GM23338 (cell line): Measurements from ENCODE around the gene TMCO5A. TPM values are rescaled to one million over a fixed set of nuclear protein-coding genes. Genes with fewer than 3 reads are reported as not detected.

Experiments used
- ATAC-seq: fragments of 200-7000 bp; cut with Tn5 transposase; 3 replicates; pipeline ENCODE4 v1.9.1; 2020
- DNase-seq: peaks from one replicate; pipeline ENCODE4 v3.0.0-alpha.2; 2015; ENCODE audit warnings: low spot score
- H2AFZ ChIP-seq: fragments of 200-600 bp; sonication (generic); 2 replicates; pipeline ENCODE4 v1.8.0; 2016; ENCODE audit warnings: antibody characterized with exemption, mild to moderate bottlenecking, moderate library complexity
- H3F3A ChIP-seq: fragments of 200-600 bp; sonication (generic); replicated peaks from 2 replicates; pipeline ENCODE4 v1.8.0; 2017; ENCODE audit warnings: antibody characterized with exemption, mixed run types, low read depth
- H3K27ac ChIP-seq: fragments of 200-600 bp; sonication (generic); 2 replicates; pipeline ENCODE4 v1.6.1; 2016; ENCODE audit warnings: low read depth
- H3K27me3 ChIP-seq: fragments of 200-600 bp; sonication (generic); 2 replicates; pipeline ENCODE4 v1.8.0; 2016; ENCODE audit warnings: mild to moderate bottlenecking, mixed run types, moderate library complexity; ENCODE audit not compliant: insufficient read depth
- H3K36me3 ChIP-seq: fragments of 200-600 bp; sonication (generic); 2 replicates; pipeline ENCODE4 v1.8.0; 2016; ENCODE audit warnings: mild to moderate bottlenecking; ENCODE audit not compliant: insufficient read depth
- H3K4me1 ChIP-seq: fragments of 200-600 bp; sonication (generic); 2 replicates; pipeline ENCODE4 v1.8.0; 2016; ENCODE audit warnings: mild to moderate bottlenecking, moderate library complexity; ENCODE audit not compliant: insufficient read depth
- H3K4me2 ChIP-seq: fragments of 200-600 bp; sonication (generic); 2 replicates; pipeline ENCODE4 v1.7.1; 2017; ENCODE audit warnings: mixed run types
- H3K4me3 ChIP-seq: fragments of 200-600 bp; sonication (generic); 2 replicates; pipeline ENCODE4 v1.6.1; 2016; ENCODE audit warnings: mixed run types
- H3K79me2 ChIP-seq: fragments of 200-600 bp; sonication (generic); replicated peaks from 2 replicates; pipeline ENCODE4 v1.8.0; 2017; ENCODE audit warnings: mild to moderate bottlenecking; ENCODE audit not compliant: insufficient read depth
- H3K9me2 ChIP-seq: fragments of 200-600 bp; sonication (generic); 2 replicates; pipeline ENCODE4 v1.8.0; 2017; ENCODE audit not compliant: insufficient read depth
- H4K20me1 ChIP-seq: fragments of 200-600 bp; sonication (generic); replicated peaks from 2 replicates; pipeline ENCODE4 v1.8.0; 2017; ENCODE audit warnings: mild to moderate bottlenecking; ENCODE audit not compliant: insufficient read depth
- H3K27ac Mint-ChIP-seq: 2 replicates; pipeline ENCODE4 v1.8.0; 2020; ENCODE audit warnings: inconsistent platforms, mild to moderate bottlenecking, moderate library complexity, mixed read lengths
- H3K27me3 Mint-ChIP-seq: 3 replicates; pipeline ENCODE4 v1.8.0; 2022; ENCODE audit warnings: low read depth, mild to moderate bottlenecking, moderate library complexity, mixed read lengths, inconsistent platforms; ENCODE audit not compliant: insufficient read depth, poor library complexity
- H3K36me3 Mint-ChIP-seq: 3 replicates; pipeline ENCODE4 v1.8.0; 2021; ENCODE audit warnings: low read depth, mild to moderate bottlenecking, inconsistent platforms, moderate library complexity, mixed read lengths
- H3K4me1 Mint-ChIP-seq: 3 replicates; pipeline ENCODE4 v1.8.0; 2020; ENCODE audit warnings: mild to moderate bottlenecking, inconsistent platforms, mixed read lengths
- H3K4me3 Mint-ChIP-seq: 3 replicates; pipeline ENCODE4 v1.8.0; 2021; ENCODE audit warnings: moderate library complexity, mild to moderate bottlenecking, inconsistent platforms, mixed read lengths
- H3K9me3 Mint-ChIP-seq: 3 replicates; pipeline ENCODE4 v1.8.0; 2020; ENCODE audit warnings: moderate library complexity, mild to moderate bottlenecking, inconsistent platforms, mixed read lengths
- EZH2phosphoT487 ChIP-seq: fragments of 200-600 bp; sonication (generic); IDR thresholded peaks from one replicate; pipeline ENCODE4 v1.8.1; 2018; ENCODE audit warnings: antibody characterized with exemption; ENCODE audit not compliant: unreplicated experiment
- NANOG ChIP-seq: IDR thresholded peaks from 2 replicates; pipeline ENCODE4 v1.6.1; 2016; ENCODE audit warnings: antibody characterized with exemption, borderline replicate concordance
- STAT1 ChIP-seq: IDR thresholded peaks from one replicate; pipeline ENCODE4 v1.6.1; 2016; ENCODE audit warnings: antibody characterized with exemption; ENCODE audit not compliant: unreplicated experiment
- ZNF114 ChIP-seq: fragments of 250-450 bp; sonication (Bioruptor Pico); IDR thresholded peaks from 2 replicates; pipeline ENCODE4 v1.5.0; 2020; ENCODE audit warnings: mild to moderate bottlenecking, moderate library complexity
- ZNF331 ChIP-seq: fragments of 250-450 bp; sonication (Bioruptor Pico); IDR thresholded peaks from 2 replicates; pipeline ENCODE4 v1.5.0; 2020; ENCODE audit warnings: low read depth, mild to moderate bottlenecking, moderate library complexity
- polyA plus RNA-seq: library from polyadenylated mRNA; unstranded; fragments of >200 nt; fragmentation: Nextera tagmentation; extraction: Ambion mirVana; gene quantifications from 2 replicates; pipeline ENCODE4 v1.2.1, GENCODE V29; 2016
- total RNA-seq: library from RNA; depleted of rRNA; stranded (reverse); fragments of >200 nt; shearing (Covaris generic); gene quantifications from 2 replicates; pipeline ENCODE4 v1.2.3, GENCODE V29; 2014
- TF ChIP-seq, protein P1 (sequence below), 2 experiments: fragments of 200-600 bp in 1 of 2; sonication (generic) in 1 of 2; conservative IDR thresholded peaks; 2 replicates each; pipeline versions ENCODE4 v1.5.1 to v1.6.1; 2016 to 2017; ENCODE audit warnings: antibody characterized with exemption in 2 of 2, low read depth in 2 of 2, mild to moderate bottlenecking in 2 of 2, moderate library complexity in 1 of 2
- TF ChIP-seq, protein P2 (sequence below): fragments of 250-450 bp; sonication (Bioruptor Pico); IDR thresholded peaks from 2 replicates; pipeline ENCODE4 v1.5.0; 2020; ENCODE audit warnings: mild to moderate bottlenecking, moderate library complexity
- TF ChIP-seq, protein P3 (sequence below): IDR thresholded peaks from one replicate; pipeline ENCODE4 v1.6.1; 2018; ENCODE audit warnings: antibody characterized with exemption; ENCODE audit not compliant: unreplicated experiment
- TF ChIP-seq, protein P4 (sequence below): IDR thresholded peaks from 2 replicates; pipeline ENCODE4 v1.6.1; 2016; ENCODE audit warnings: antibody characterized with exemption

Gene TMCO5A
- total and polyA plus RNA-seq, 2 experiments from 2014 or later, result not detected

DNA sequence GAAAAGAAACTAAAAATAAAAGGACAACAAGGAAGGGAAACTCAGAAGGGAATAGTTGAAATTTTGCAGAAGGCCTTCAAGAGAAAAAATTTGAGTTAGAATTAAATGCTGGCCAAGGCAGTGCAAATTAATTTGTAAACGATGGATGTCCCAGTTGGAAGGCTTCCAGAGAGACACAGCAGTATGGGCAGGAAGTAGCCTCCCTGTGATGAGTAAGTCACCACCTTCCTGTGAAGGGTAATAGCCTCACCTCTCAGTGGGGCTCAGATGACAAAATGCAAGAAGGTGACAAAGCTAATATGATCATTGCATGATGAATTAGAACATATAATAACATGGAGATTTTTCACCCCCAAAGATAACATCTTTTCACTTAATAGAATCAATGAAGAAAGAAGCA is 27.3 kb upstream of the TMCO5A start:
- Histone ChIP-seq H3K27ac (no peak overlapping the region), H3K27me3 (no peaks in the 10 kb centered on the region), H4K20me1 (no peaks in the 10 kb centered on the region), H3K4me3 (no peak overlapping the region), H3K4me2 (no peak overlapping the region), H2AFZ (no peak overlapping the region), H3K36me3 (no peaks in the 10 kb centered on the region), H3K4me1 (peaks cover 3% of the 10 kb centered on the region; the same call in 1 of the 2 replicates), H3F3A (no peaks in the 10 kb centered on the region), H3K9me2 (no peaks in the 10 kb centered on the region), H3K79me2 (no peaks in the 10 kb centered on the region)
- H3K4me3 Mint-ChIP-seq, result no peak overlapping the region
- no peaks in the 10 kb centered on the region for H3K36me3 Mint-ChIP-seq
- no peak for DNase-seq
- ATAC-seq, result no peak
- TF ChIP-seq, protein P1, sequence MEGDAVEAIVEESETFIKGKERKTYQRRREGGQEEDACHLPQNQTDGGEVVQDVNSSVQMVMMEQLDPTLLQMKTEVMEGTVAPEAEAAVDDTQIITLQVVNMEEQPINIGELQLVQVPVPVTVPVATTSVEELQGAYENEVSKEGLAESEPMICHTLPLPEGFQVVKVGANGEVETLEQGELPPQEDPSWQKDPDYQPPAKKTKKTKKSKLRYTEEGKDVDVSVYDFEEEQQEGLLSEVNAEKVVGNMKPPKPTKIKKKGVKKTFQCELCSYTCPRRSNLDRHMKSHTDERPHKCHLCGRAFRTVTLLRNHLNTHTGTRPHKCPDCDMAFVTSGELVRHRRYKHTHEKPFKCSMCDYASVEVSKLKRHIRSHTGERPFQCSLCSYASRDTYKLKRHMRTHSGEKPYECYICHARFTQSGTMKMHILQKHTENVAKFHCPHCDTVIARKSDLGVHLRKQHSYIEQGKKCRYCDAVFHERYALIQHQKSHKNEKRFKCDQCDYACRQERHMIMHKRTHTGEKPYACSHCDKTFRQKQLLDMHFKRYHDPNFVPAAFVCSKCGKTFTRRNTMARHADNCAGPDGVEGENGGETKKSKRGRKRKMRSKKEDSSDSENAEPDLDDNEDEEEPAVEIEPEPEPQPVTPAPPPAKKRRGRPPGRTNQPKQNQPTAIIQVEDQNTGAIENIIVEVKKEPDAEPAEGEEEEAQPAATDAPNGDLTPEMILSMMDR (conservative IDR thresholded peaks at IDR 0.05; ENCODE audit: low read depth in 2 of 2), result no peak
- TF ChIP-seq NANOG, result no peak
- TF ChIP-seq, protein P2, sequence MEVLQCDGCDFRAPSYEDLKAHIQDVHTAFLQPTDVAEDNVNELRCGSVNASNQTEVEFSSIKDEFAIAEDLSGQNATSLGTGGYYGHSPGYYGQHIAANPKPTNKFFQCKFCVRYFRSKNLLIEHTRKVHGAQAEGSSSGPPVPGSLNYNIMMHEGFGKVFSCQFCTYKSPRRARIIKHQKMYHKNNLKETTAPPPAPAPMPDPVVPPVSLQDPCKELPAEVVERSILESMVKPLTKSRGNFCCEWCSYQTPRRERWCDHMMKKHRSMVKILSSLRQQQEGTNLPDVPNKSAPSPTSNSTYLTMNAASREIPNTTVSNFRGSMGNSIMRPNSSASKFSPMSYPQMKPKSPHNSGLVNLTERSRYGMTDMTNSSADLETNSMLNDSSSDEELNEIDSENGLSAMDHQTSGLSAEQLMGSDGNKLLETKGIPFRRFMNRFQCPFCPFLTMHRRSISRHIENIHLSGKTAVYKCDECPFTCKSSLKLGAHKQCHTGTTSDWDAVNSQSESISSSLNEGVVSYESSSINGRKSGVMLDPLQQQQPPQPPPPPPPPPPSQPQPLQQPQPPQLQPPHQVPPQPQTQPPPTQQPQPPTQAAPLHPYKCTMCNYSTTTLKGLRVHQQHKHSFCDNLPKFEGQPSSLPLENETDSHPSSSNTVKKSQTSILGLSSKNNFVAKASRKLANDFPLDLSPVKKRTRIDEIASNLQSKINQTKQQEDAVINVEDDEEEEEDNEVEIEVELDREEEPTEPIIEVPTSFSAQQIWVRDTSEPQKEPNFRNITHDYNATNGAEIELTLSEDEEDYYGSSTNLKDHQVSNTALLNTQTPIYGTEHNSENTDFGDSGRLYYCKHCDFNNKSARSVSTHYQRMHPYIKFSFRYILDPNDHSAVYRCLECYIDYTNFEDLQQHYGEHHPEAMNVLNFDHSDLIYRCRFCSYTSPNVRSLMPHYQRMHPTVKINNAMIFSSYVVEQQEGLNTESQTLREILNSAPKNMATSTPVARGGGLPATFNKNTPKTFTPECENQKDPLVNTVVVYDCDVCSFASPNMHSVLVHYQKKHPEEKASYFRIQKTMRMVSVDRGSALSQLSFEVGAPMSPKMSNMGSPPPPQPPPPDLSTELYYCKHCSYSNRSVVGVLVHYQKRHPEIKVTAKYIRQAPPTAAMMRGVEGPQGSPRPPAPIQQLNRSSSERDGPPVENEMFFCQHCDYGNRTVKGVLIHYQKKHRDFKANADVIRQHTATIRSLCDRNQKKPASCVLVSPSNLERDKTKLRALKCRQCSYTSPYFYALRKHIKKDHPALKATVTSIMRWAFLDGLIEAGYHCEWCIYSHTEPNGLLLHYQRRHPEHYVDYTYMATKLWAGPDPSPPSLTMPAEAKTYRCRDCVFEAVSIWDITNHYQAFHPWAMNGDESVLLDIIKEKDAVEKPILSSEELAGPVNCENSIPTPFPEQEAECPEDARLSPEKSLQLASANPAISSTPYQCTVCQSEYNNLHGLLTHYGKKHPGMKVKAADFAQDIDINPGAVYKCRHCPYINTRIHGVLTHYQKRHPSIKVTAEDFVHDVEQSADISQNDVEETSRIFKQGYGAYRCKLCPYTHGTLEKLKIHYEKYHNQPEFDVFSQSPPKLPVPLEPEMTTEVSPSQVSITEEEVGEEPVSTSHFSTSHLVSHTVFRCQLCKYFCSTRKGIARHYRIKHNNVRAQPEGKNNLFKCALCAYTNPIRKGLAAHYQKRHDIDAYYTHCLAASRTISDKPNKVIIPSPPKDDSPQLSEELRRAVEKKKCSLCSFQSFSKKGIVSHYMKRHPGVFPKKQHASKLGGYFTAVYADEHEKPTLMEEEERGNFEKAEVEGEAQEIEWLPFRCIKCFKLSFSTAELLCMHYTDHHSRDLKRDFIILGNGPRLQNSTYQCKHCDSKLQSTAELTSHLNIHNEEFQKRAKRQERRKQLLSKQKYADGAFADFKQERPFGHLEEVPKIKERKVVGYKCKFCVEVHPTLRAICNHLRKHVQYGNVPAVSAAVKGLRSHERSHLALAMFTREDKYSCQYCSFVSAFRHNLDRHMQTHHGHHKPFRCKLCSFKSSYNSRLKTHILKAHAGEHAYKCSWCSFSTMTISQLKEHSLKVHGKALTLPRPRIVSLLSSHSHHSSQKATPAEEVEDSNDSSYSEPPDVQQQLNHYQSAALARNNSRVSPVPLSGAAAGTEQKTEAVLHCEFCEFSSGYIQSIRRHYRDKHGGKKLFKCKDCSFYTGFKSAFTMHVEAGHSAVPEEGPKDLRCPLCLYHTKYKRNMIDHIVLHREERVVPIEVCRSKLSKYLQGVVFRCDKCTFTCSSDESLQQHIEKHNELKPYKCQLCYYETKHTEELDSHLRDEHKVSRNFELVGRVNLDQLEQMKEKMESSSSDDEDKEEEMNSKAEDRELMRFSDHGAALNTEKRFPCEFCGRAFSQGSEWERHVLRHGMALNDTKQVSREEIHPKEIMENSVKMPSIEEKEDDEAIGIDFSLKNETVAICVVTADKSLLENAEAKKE, result no peak
- TF ChIP-seq, protein P3, sequence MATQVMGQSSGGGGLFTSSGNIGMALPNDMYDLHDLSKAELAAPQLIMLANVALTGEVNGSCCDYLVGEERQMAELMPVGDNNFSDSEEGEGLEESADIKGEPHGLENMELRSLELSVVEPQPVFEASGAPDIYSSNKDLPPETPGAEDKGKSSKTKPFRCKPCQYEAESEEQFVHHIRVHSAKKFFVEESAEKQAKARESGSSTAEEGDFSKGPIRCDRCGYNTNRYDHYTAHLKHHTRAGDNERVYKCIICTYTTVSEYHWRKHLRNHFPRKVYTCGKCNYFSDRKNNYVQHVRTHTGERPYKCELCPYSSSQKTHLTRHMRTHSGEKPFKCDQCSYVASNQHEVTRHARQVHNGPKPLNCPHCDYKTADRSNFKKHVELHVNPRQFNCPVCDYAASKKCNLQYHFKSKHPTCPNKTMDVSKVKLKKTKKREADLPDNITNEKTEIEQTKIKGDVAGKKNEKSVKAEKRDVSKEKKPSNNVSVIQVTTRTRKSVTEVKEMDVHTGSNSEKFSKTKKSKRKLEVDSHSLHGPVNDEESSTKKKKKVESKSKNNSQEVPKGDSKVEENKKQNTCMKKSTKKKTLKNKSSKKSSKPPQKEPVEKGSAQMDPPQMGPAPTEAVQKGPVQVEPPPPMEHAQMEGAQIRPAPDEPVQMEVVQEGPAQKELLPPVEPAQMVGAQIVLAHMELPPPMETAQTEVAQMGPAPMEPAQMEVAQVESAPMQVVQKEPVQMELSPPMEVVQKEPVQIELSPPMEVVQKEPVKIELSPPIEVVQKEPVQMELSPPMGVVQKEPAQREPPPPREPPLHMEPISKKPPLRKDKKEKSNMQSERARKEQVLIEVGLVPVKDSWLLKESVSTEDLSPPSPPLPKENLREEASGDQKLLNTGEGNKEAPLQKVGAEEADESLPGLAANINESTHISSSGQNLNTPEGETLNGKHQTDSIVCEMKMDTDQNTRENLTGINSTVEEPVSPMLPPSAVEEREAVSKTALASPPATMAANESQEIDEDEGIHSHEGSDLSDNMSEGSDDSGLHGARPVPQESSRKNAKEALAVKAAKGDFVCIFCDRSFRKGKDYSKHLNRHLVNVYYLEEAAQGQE, result no peak
- no peak for TF ChIP-seq EZH2phosphoT487
- TF ChIP-seq, protein P4, sequence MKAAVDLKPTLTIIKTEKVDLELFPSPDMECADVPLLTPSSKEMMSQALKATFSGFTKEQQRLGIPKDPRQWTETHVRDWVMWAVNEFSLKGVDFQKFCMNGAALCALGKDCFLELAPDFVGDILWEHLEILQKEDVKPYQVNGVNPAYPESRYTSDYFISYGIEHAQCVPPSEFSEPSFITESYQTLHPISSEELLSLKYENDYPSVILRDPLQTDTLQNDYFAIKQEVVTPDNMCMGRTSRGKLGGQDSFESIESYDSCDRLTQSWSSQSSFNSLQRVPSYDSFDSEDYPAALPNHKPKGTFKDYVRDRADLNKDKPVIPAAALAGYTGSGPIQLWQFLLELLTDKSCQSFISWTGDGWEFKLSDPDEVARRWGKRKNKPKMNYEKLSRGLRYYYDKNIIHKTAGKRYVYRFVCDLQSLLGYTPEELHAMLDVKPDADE, result no peak
- no peak for TF ChIP-seq ZNF114 (CRISPR knock-in tag)
- TF ChIP-seq ZNF331, result no peak
- TF ChIP-seq STAT1, result no peak
- no peak overlapping the region for H3K27ac Mint-ChIP-seq
- H3K27me3 Mint-ChIP-seq, result no peaks in the 10 kb centered on the region
- H3K4me1 Mint-ChIP-seq, result peaks cover 21% of the 10 kb centered on the region
- H3K9me3 Mint-ChIP-seq, result no peaks in the 10 kb centered on the region
